DMS153 treated with DMSO at 0.1 percent for 48 hours (cell line): Measurements from ENCODE around the gene MBD3L2.
A peak's percentile ranks its signal among the peaks of the same experiment; 100 is the strongest.
"Not testable (repeated sequence)": the region's sequence is repeated elsewhere in the genome, so short reads cannot be mapped to it uniquely, and the experiment has no call there.

Experiments
- DNase-seq: peaks from one replicate; lab custom pipeline; 2025; ENCODE audit not compliant: unreplicated experiment; lab: John Stamatoyannopoulos, UW

MBD3L2 gene

GRCh38 chr19:7059977-7060376, 10.9 kb downstream of the MBD3L2 start:
- not testable (repeated sequence) for DNase-seq

GRCh38 chr19:7063339-7063738, 14.2 kb downstream of the MBD3L2 start:
- no peak for DNase-seq

DNA sequence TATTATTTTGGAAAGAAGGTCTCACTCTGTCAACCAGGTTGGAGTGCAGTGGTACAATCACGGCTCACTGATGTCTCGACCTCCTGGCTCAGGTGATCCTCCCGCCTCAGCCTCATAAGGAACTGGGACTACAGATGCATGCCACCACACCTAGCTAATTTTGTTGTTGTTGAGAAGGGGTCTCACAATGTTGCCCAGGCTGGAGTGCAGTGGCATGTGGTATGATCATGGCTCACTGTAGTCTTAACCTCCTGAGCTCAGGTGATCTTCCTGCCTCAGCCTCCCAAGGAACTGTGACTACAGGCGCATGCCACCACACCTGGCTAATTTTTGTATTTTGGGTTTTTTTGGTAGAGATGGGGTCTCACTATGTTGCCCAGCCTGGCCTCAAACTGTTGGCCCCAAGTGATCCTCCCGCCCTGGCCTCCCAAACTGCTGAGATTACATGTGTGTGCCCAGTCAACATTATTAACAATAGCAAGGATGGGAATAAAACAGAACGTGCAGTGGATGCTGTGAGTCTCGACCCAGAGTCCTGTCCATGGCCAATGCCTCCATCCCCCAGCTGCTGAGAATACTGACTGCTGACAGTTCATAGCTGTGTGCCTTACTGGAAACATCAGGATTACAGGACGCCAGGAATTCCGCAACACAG, 14.8 kb downstream of the MBD3L2 start:
- DNase-seq = no peak

DNA sequence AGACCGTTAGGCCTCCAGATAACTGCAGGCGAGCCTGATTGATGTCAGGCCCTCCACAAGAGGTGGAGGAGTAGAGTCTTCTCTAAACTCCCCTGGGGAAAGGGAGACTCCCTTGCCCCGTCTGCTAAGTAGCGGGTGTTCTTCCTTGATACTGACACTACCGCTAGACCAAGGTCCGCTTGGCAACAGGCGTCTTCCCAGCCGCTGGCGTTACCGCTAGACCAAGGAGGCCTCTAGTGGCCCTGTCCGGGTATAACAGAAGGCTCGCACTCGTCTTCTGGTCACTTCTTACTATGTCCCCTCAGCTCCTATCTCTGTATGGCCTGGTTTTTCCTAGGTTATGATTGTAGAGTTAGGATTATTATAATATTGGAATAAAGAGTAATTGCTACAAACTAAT, 18.0 kb downstream of the MBD3L2 start:
- DNase-seq = not testable (repeated sequence)

- DNase-seq = no peak
Observed at GRCh38 chr19:7067716-7068115, 18.6 kb downstream of the MBD3L2 start.

GRCh38 chr19:7068599-7068998, 19.5 kb downstream of the MBD3L2 start:
- no peak for DNase-seq

DNA sequence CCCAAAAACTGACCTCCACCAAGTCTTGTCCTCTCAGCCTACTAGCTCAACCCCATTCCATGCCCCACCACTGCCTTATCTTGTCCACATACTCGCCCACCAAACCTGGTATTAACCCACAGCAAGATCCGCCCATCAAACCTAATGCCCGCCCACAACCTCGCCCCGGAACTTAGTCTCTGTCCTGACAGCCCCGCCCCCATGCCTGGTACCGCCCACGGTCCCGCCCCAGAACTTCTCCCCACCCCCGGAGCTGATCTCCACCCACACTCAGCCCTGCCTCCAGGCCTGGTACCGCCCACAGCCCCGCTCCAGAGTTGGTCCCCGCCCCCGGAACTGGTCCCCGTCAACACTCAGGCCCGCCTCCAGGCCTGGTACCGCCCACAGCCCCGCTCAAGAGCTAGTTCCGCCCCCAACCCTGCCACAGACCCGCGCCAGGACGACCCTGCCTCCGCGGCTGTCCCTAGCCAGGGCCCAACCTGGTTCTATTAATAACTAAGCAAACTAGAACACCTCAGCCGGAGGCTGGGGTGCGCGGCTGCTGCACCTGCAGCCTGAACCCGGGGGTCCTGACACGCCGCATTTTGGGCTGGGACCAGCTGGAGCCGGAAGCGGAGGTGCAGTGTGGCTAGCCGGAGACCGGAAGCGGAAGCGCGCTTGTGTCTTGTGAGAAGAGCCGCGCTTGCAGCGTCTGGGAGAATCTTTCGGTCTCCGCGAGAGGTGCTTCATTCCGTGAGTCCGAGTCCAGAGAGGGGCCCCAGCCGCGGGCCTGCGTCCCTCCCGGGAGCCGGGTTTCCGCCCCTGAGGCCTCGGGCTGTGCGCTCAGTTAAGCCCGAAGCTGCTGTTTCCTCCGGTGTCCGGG, 20.2 kb downstream of the MBD3L2 start, which contains the start of gene ZNF557:
Gene ZNF557, plus strand, starts transcription at position 662 of the 862 bp plus-strand sequence. CDS start 5,372 bp downstream, outside the sequence.
- peak; percentile 95 for DNase-seq

DNA sequence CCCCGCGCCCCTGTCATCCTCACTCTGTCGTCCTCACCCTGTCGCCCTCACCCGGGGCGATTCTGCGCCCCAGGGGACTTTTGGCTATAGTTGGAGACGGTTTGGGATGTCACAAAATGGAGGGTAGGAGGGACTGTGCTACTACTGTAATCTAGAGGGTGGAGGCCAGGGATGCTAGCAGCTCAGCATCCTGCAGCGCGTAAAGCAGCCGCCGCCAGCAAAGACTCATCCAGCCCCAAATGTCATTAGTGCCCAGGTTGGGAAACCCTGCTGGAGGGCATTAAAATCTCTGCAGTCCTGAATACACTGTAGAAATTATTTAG, 20.7 kb downstream of the MBD3L2 start:
- DNase-seq = no peak

GRCh38 chr19:7072541-7072940, 23.4 kb downstream of the MBD3L2 start:
- DNase-seq = no peak

DNA sequence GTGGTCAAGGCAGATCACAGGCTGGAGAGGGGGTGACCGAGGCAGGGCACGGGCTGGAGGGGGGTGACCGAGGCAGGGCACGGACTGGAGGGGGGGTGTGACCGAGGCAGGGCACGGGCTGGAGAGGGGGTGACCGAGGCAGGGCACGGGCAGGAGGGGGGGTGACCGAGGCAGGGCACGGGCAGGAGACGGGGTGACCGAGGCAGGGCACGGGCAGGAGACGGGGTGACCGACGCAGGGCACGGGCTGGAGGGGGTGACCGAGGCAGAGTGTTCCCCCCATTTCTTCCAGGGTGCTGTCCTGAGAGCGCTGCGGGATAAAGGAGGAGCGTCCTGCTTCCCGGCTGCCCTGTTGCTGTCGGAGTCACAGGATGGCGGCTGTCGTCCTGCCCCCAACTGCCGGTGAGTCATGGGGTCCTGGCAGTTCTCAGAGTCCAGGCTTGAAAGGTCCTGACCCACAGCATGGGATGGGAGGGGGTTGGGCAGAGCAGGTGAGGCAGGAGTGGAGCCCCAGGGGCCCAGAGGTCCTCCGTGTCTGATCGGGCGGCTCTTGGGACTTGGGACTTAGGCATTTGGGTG, 25.7 kb downstream of the MBD3L2 start:
- no peak for DNase-seq

GRCh38 chr19:7076151-7076550, 27.0 kb downstream of the MBD3L2 start:
- DNase-seq = no peak

GRCh38 chr19:7078008-7078407, 28.9 kb downstream of the MBD3L2 start:
- no peak for DNase-seq

GRCh38 chr19:7083076-7083956, 34.2 kb downstream of the MBD3L2 start:
- peak; percentile 25 for DNase-seq

DNA sequence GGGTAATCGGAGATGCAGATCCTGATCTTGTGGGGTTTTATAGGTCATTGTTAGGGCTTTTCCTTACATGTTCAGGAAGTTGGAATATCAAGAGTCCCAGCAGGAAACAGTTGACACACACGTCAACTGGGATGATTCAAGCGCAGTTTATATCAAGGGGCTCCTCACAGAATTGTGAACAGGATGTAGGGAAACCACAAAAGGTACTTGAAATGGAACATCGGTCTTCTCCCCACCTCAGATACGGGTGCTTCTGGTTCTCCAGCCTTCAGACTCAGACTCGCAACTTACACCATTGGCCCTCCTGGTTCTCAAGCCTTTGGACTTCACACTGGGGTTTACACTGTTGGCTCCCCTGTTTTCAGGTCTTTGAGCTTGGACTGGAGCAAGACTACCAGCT, 39.9 kb downstream of the MBD3L2 start:
- no peak for DNase-seq

DNA sequence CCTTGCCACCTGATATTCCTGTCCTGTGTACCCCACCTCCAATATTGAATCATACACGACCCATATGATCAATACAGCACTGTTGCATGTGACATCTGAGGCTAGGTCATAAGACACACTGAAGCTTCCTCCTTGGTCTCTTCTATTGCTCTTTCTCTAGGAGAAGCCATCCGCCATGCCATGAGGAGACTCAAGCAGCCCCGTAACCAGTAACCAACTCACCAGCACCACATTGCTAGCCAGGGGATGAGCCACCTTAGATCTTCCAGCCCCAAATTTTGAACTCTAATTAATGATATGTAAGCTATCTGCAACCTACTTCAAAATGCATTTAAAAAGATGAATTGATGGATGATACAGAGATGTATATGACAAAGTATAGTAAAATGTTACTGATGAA, 49.0 kb downstream of the MBD3L2 start:
- no peak for DNase-seq

- peak; percentile 85 for DNase-seq
Observed at GRCh38 chr19:7098701-7099596, 49.8 kb downstream of the MBD3L2 start.

DNA sequence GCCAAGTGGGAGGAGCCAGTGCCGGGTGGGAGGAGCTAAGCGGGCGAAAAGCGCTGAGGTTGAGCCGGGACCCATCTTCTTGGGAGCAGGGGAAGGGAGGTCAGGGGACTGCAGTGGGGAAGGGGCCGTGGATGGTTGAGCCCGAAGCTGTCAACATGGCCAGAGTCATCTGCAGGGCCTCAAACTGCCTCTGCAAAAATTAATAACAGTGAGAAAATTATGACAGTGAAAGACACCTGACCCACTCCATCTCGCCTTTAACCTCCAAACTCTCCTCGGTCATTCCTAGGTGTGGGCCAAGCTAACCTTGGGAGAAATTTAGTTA, 50.4 kb downstream of the MBD3L2 start:
- no peak for DNase-seq
